ENCODE results near the gene DMRTB1.

Gene DMRTB1

GRCh38 chr1:53483170-53483569 is 24.0 kb downstream of the DMRTB1 start:
- Mint-ChIP-seq H3K9me3 (no peaks in the 10 kb centered on the region), H3K36me3 (ENCODE audit: low read depth) (no peaks in the 10 kb centered on the region), H3K27me3 (peaks cover 11% of the 10 kb centered on the region), H3K4me3 (no peak overlapping the region), H3K27ac (no peak overlapping the region), H3K4me1 (ENCODE audit: low read depth) (no peaks in the 10 kb centered on the region)
- DNase-seq = no peak

GRCh38 chr1:53483656-53484055 is 24.5 kb downstream of the DMRTB1 start:
- Mint-ChIP-seq H3K4me3 (no peak overlapping the region), H3K36me3 (ENCODE audit: low read depth) (no peaks in the 10 kb centered on the region), H3K9me3 (no peaks in the 10 kb centered on the region), H3K4me1 (ENCODE audit: low read depth) (no peaks in the 10 kb centered on the region), H3K27me3 (peaks cover 12% of the 10 kb centered on the region), H3K27ac (no peak overlapping the region)
- no peak for DNase-seq

GRCh38 chr1:53484705-53485477 is 25.7 kb downstream of the DMRTB1 start:
- H3K27ac Mint-ChIP-seq = no peak overlapping the region
- no peaks in the 10 kb centered on the region for H3K9me3 Mint-ChIP-seq
- no peaks in the 10 kb centered on the region for H3K4me1 Mint-ChIP-seq (ENCODE audit: low read depth)
- H3K27me3 Mint-ChIP-seq = peaks cover 15% of the 10 kb centered on the region
- no peak overlapping the region for H3K4me3 Mint-ChIP-seq
- no peak for DNase-seq
- H3K36me3 Mint-ChIP-seq (ENCODE audit: low read depth) = no peaks in the 10 kb centered on the region

- Mint-ChIP-seq H3K36me3 (ENCODE audit: low read depth) (no peaks in the 10 kb centered on the region), H3K9me3 (no peaks in the 10 kb centered on the region), H3K4me1 (ENCODE audit: low read depth) (no peaks in the 10 kb centered on the region), H3K4me3 (no peak overlapping the region), H3K27ac (no peak overlapping the region), H3K27me3 (peaks cover 15% of the 10 kb centered on the region)
- DNase-seq = peak; percentile 76
Measured at GRCh38 chr1:53485478-53486394, 26.5 kb downstream of the DMRTB1 start.

- DNase-seq = no peak
- Mint-ChIP-seq H3K4me1 (ENCODE audit: low read depth) (no peaks in the 10 kb centered on the region), H3K27ac (no peak overlapping the region), H3K27me3 (peaks cover 15% of the 10 kb centered on the region), H3K4me3 (no peak overlapping the region), H3K9me3 (no peaks in the 10 kb centered on the region), H3K36me3 (ENCODE audit: low read depth) (no peaks in the 10 kb centered on the region)
Measured at GRCh38 chr1:53486395-53487026, 27.3 kb downstream of the DMRTB1 start.

GRCh38 chr1:53490351-53490750 is 31.2 kb downstream of the DMRTB1 start:
- H3K4me3 Mint-ChIP-seq = no peak overlapping the region
- no peak for DNase-seq
- no peaks in the 10 kb centered on the region for H3K4me1 Mint-ChIP-seq (ENCODE audit: low read depth)
- H3K9me3 Mint-ChIP-seq = no peaks in the 10 kb centered on the region
- no peak overlapping the region for H3K27ac Mint-ChIP-seq
- peaks cover 15% of the 10 kb centered on the region for H3K27me3 Mint-ChIP-seq
- no peaks in the 10 kb centered on the region for H3K36me3 Mint-ChIP-seq (ENCODE audit: low read depth)

- no peak for DNase-seq
- H3K4me1 Mint-ChIP-seq (ENCODE audit: low read depth) = peaks cover 5% of the 10 kb centered on the region
- no peaks in the 10 kb centered on the region for H3K36me3 Mint-ChIP-seq (ENCODE audit: low read depth)
- H3K27me3 Mint-ChIP-seq = no peaks in the 10 kb centered on the region
- H3K9me3 Mint-ChIP-seq = no peaks in the 10 kb centered on the region
- no peak overlapping the region for H3K4me3 Mint-ChIP-seq
- no peak overlapping the region for H3K27ac Mint-ChIP-seq
Measured at GRCh38 chr1:53495633-53496345, 36.6 kb downstream of the DMRTB1 start.

GRCh38 chr1:53498555-53499131 is 39.4 kb downstream of the DMRTB1 start:
- peaks cover 5% of the 10 kb centered on the region for H3K4me1 Mint-ChIP-seq (ENCODE audit: low read depth)
- no peaks in the 10 kb centered on the region for H3K9me3 Mint-ChIP-seq
- no peak for DNase-seq
- no peak overlapping the region for H3K4me3 Mint-ChIP-seq
- no peak overlapping the region for H3K27ac Mint-ChIP-seq
- H3K36me3 Mint-ChIP-seq (ENCODE audit: low read depth) = no peaks in the 10 kb centered on the region
- H3K27me3 Mint-ChIP-seq = no peaks in the 10 kb centered on the region

GRCh38 chr1:53499257-53500203 is 40.3 kb downstream of the DMRTB1 start:
- H3K27me3 Mint-ChIP-seq = no peaks in the 10 kb centered on the region
- no peak overlapping the region for H3K27ac Mint-ChIP-seq
- H3K36me3 Mint-ChIP-seq (ENCODE audit: low read depth) = no peaks in the 10 kb centered on the region
- H3K9me3 Mint-ChIP-seq = no peaks in the 10 kb centered on the region
- no peak overlapping the region for H3K4me3 Mint-ChIP-seq
- no peak for DNase-seq
- peaks cover 5% of the 10 kb centered on the region for H3K4me1 Mint-ChIP-seq (ENCODE audit: low read depth)

GRCh38 chr1:53500204-53501064 is 41.2 kb downstream of the DMRTB1 start:
- no peak for DNase-seq
- peaks cover 5% of the 10 kb centered on the region for H3K4me1 Mint-ChIP-seq (ENCODE audit: low read depth)
- H3K9me3 Mint-ChIP-seq = no peaks in the 10 kb centered on the region
- H3K4me3 Mint-ChIP-seq = no peak overlapping the region
- H3K27me3 Mint-ChIP-seq = no peaks in the 10 kb centered on the region
- no peaks in the 10 kb centered on the region for H3K36me3 Mint-ChIP-seq (ENCODE audit: low read depth)
- no peak overlapping the region for H3K27ac Mint-ChIP-seq

GRCh38 chr1:53501065-53502005 is 42.1 kb downstream of the DMRTB1 start:
- Mint-ChIP-seq H3K9me3 (no peaks in the 10 kb centered on the region), H3K4me1 (ENCODE audit: low read depth) (peaks cover 5% of the 10 kb centered on the region), H3K27ac (no peak overlapping the region), H3K36me3 (ENCODE audit: low read depth) (no peaks in the 10 kb centered on the region), H3K4me3 (no peak overlapping the region), H3K27me3 (no peaks in the 10 kb centered on the region)
- DNase-seq = no peak

Data from activated T-cell treated with anti-CD3 and anti-CD28 coated beads, Interleukin-2, amount 50 U/mL, for 24 hours (primary cell).